HG03135 (cell line): ENCODE measurements around the gene KMT2B.

Experiments
- ATAC-seq: cut with Tn5 transposase; IDR thresholded peaks from one replicate; pipeline ENCODE4 v1.9.1; 2021; ENCODE audit warnings: mild to moderate bottlenecking, moderate library complexity; ENCODE audit not compliant: unreplicated experiment

The KMT2B gene

GRCh38 chr19:35741203-35741515 is 23.4 kb downstream of the KMT2B start:
- no peak for ATAC-seq

GRCh38 chr19:35742121-35742724 is 24.4 kb downstream of the KMT2B start, which contains the start of gene IGFLR1:
Gene IGFLR1 (minus strand): TSS chr19:35742452. CDS start chr19:35741180, 1,272 bp downstream.
- ATAC-seq = no peak

DNA sequence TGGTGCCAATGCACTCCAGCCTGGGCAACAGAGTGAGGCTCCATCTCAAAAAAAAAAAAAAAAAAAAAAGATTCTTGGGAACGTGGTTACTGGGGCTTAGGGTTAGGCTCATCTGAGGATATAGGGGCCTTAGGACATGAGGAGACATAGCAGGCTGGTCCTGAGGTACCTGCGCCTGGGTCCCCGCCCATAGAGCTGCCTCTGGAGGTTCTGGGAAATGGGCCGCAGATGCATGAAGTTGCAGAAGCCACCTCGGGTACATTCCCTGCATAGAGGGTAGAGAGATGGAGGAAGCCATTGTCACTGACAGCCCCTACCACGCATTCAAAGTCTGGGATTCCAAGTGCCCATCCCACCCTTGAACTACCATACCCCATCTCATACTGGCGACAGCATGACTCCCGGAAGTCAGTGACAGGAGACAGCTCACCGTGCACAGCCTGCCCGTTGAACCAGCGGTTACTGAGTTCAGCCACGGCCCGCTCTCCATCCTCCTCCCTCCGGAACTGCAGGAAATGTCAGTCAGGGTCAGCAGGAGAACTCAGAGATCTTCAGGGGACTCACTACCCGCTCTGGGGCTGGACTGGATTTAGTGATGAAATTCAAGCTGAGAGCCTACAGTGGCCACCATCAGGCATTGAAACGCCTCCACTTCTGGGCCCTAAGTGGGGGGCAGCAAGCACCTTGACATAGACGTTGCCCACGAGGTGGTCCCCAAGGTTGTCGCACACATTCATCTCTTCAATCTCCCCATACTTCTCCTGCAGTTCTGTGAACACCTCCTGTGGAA is 26.0 kb downstream of the KMT2B start:
- no peak for ATAC-seq

GRCh38 chr19:35744430-35745327 is 26.9 kb downstream of the KMT2B start:
- ATAC-seq = peak; percentile 36

DNA sequence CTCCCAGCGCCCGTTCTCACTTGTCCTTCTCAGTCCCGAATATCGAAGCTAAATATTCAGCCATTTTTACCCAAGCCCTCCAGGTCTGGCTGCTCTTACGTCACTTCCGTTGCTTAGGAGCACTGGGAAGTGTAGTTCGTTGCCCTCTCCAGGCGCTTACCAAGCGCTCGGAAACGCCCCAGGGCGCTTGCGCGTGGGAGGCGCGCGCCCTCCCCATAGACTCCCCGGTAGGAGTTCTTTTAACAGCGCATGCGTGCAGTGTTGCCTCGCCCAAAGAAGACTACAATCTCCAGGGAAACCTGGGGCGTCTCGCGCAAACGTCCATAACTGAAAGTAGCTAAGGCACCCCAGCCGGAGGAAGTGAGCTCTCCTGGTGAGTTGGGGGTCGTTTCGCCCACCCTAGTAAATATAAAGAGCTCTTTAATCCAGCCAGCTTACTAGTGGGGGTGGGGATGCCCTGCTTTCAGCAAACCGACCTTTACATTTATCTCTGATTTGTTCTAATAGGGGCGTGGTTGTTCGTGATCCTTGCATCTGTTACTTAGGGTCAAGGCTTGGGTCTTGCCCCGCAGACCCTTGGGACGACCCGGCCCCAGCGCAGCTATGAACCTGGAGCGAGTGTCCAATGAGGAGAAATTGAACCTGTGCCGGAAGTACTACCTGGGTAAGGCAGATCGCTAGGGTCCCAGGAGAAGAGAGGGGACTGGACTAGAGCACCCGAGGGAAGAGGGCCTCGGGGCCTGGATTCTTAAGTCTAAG is 27.7 kb downstream of the KMT2B start, which contains the start of the genes PSENEN and U2AF1L4:
Gene PSENEN, plus strand, starts transcription at position 324 of the 759 bp plus-strand sequence. Its CDS starts 280 bp downstream, at position 604.
Gene U2AF1L4, minus strand, starts transcription at position 91 of the 759 bp plus-strand sequence. Its CDS starts 27 bp downstream, at position 64.
- ATAC-seq = peak; percentile 42

GRCh38 chr19:35746087-35746462 is 28.3 kb downstream of the KMT2B start:
- ATAC-seq = no peak

- ATAC-seq = no peak
These were observed 28.7 kb downstream of the KMT2B start for GRCh38 chr19:35746531-35746930.

DNA sequence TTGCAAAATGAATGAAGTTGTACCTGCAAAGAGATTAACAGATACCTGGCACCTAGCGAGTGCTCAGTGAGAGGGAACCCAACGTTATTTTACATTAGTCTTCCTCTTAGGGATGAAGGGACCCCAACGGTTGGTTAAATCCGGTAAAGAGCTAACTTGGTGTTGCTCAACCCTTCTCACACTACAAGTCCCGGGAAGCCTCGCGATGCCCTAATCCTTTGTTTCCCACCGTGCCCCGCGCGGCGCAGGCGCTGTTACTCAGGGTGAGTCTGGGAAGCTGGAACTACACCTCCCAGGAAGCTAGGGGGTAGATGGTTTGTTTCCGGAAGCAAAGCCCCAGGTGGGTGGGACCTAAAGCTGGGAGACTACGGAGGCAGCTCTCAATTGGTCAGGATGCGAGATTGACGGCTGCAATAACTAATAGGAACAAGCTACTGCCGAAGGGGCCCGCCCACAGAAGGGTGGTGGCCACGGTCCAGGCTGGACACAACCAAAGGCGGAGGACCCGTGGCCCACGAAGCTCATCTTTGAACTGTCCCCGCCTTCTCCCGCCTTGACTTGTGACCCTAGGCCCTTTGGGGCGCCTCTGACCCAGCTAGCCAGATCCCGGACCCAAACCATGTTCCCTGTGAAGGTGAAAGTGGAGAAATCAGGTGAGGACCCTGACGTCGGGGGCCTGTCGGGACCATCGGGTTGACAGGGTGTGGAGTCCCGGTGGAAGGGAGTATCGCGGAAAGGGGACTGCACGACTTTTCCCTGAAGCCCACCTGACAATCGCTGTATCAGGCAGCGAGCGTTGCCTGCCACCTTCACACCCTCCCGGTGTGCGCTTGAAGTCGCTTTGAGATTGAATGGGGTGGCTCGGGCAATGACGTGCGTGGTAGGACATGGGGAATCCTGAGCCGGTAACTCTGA is 30.6 kb downstream of the KMT2B start, which contains the start of gene LIN37:
Gene LIN37, plus strand, starts transcription at position 471 of the 915 bp plus-strand sequence. Its CDS starts 149 bp downstream, at position 620.
- peak; percentile 71 for ATAC-seq

DNA sequence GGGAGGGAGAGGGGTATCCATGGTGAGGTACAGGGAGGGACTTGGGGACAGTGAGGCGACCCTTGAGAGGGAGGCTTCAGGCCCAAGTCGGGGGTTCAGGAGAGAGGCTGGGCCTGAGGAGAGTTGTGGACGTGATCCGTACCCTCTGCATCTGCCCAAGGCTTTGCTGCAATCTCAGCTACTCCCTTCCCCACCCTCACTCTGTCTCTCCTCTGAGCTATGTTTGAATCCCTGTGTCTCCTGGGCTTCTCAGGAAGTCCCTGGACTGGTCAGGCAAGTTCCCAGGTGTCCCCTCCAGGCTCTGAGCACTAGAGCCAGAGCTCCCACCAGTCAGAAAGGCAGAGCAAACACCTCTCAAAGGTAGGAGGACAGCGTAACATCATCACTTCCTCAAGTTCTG is 32.4 kb downstream of the KMT2B start:
- ATAC-seq = no peak

- no peak for ATAC-seq
These were observed 34.3 kb downstream of the KMT2B start for GRCh38 chr19:35751839-35752745.

GRCh38 chr19:35752746-35753350 is 35.0 kb downstream of the KMT2B start:
- ATAC-seq = no peak

DNA sequence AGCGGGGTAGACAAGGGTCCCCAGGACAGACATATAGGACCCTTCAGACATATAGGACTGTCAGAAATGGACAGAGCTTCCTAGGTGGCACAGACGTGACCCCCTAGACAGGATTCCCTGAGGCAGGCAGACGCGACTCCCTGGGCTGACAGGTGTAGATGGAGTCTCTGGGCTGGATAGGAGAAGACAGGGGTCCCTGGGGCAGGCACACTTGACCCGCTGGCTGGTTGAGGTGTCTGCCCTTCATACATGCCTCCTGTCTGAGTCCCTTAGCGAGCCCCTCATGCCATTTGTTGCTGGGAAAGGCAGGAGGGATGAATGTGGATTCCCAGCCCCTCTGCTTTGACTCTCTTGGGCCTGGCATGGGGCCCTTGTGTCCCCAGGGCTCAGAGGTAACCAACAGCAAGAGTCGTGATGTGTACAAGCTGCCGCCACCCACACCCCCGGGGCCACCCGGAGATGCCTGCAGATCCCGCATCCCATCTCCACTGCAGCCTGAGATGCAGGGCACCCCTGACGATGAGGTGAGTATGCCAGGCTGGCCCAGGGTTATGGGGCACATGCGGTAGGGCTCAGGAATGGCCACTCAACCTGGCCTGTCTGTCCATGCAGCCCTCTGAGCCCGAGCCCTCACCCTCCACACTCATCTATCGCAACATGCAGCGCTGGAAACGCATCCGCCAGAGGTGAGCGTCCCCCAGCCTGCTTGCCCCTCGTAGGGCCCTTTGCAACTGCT is 36.0 kb downstream of the KMT2B start:
- ATAC-seq = no peak

DNA sequence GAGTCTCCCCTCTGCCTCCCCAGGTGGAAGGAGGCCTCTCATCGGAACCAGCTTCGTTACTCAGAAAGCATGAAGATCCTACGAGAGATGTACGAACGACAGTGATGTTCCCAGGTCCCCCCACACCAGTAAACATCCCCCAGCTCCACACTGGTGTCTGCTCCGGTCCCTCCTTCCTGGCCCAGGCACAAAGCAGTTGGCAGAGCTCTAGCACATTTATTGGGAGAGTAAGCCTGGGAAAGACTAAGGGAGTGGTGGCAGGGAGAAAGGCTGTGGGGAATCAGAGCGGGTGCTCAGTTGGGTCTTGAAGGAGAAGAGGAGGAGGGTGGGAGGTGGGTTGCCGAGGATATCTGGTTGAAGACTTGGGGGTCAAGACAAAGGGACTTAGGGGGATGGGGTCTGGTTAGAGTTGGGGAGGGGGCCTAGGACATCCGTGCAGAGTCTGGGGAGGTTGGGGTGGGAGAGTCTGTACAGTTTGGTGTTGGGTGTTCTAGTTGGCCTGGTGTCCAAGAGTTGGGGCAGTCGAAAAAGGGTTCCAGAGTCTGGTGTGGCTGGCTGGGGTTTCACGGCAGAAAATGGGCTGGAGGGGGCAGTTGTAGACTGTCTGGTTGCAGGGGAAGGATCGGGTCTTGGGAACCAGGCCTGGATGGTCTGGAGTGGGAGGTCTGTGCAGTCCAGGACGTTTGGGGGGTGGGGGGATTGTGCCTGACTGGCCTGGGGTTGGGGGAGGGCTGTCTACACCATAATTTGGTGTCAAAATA is 36.7 kb downstream of the KMT2B start:
- no peak for ATAC-seq

DNA sequence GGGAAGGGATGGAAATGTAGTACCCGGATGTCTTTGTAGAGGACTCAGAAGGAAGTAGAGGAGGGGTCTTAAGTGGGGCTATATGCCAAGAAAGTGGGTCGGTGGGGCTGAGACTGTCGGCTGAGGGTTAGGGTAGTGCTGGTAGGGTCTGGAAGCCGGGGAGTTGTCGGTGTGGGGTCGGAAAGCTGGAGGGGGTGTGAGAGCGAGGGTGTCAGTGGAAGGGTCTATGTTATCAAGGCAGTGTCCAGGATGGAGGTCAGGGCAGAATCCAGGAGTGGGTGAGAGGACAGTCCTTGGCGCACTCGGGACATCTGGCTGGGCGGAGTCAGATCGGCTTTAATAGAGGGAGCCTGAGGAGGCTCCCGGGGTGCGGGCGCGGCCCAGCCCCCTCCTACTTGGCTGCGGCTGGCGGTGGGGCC is 37.3 kb downstream of the KMT2B start:
- ATAC-seq = no peak

- no peak for ATAC-seq
These were observed 38.0 kb downstream of the KMT2B start for GRCh38 chr19:35755550-35756376.
